ENCODE results near the gene SYNPO2.

DNA sequence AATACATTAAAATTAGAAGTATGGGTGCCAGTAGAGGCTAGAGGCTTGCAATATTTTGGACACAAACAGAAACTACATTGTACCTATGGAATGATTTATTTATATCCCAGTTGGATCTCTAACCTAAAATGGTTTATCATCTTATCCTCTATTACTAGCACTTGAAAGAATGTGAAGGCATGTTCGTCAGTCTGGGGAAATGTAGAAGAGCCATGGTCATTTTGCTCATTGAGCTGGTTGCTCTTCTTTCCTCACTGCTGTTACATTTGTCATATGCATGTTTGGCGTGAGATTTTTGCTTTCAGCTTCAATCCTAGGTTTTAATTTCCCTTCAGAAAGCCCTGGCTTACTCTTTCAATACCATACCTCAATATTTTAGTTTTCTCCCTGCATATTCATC lies 164.6 kb downstream of the SYNPO2 start:
- TF ChIP-seq, protein P1, sequence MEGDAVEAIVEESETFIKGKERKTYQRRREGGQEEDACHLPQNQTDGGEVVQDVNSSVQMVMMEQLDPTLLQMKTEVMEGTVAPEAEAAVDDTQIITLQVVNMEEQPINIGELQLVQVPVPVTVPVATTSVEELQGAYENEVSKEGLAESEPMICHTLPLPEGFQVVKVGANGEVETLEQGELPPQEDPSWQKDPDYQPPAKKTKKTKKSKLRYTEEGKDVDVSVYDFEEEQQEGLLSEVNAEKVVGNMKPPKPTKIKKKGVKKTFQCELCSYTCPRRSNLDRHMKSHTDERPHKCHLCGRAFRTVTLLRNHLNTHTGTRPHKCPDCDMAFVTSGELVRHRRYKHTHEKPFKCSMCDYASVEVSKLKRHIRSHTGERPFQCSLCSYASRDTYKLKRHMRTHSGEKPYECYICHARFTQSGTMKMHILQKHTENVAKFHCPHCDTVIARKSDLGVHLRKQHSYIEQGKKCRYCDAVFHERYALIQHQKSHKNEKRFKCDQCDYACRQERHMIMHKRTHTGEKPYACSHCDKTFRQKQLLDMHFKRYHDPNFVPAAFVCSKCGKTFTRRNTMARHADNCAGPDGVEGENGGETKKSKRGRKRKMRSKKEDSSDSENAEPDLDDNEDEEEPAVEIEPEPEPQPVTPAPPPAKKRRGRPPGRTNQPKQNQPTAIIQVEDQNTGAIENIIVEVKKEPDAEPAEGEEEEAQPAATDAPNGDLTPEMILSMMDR (IDR thresholded peaks at IDR 0.05; ENCODE audit: low read depth, low read length), result no peak
- TF ChIP-seq POLR2A (IDR thresholded peaks at IDR 0.05; ENCODE audit: extremely low read depth, insufficient read length), result no peak

Data from NB4 (cell line).